Measurements from ENCODE around the gene RFX3. TPM values are rescaled to one million over a fixed set of nuclear protein-coding genes. Genes with fewer than 3 reads are reported as not detected.

RFX3 gene
- total RNA-seq, 2 donors from 2014 or later = 27.5 to 28.2 TPM

DNA sequence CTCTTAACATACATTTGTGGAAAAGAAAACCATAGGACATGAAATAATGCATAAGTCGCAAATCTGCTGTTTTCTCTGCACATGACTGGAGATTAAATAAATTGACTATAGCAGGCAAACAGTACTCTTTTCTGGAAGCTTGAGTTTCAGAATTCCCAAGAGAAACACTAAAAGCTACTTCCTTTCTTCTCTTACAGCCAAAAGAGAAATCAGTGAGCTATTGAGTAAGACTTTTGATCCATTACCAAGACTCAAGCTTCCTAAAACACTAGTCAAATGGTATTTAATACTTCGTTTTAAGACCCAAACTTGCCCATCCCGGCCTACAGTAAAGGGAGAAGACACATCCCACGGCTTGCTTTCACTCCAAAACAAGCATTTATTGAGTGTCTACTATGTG is 346.1 kb downstream of the RFX3 start:
- Histone ChIP-seq H3K9ac (ENCODE audit: extremely low read depth, low read length, poor library complexity, severe bottlenecking) (no peak overlapping the region), H3K9me3 (ENCODE audit: control insufficient read depth, low read length) (no peaks in the 10 kb centered on the region), H3K27ac (ENCODE audit: low read depth, low read length) (no peak overlapping the region), H3K27me3 (ENCODE audit: control insufficient read depth, insufficient read depth, low read length, poor library complexity, severe bottlenecking) (peaks cover 36% of the 10 kb centered on the region), H3K36me3 (ENCODE audit: control insufficient read depth, insufficient read depth, low read length) (no peaks in the 10 kb centered on the region), H3K4me3 (ENCODE audit: low read length) (no peak overlapping the region), H3K4me1 (ENCODE audit: control insufficient read depth, insufficient read depth, low read length) (no peaks in the 10 kb centered on the region)
- peaks cover 49% of the 10 kb centered on the region for H3K27me3 Mint-ChIP-seq (ENCODE audit: insufficient read depth)
- H3K4me3 Mint-ChIP-seq = no peak overlapping the region
- 90 to 93% methylated on average over 3 to 4 of the region's 4 CpGs for WGBS, 2 experiments (ENCODE audit: insufficient coverage in 1 of 2, insufficient read length in 1 of 2)
- H3K27ac Mint-ChIP-seq = no peak overlapping the region
- no peak for TF ChIP-seq CTCF (conservative IDR thresholded peaks at IDR 0.05)
- H3K36me3 Mint-ChIP-seq (ENCODE audit: low read depth) = no peaks in the 10 kb centered on the region
- H3K4me1 Mint-ChIP-seq = peaks cover 11% of the 10 kb centered on the region
- DNase-seq = no peak
- no peaks in the 10 kb centered on the region for H3K9me3 Mint-ChIP-seq

DNA sequence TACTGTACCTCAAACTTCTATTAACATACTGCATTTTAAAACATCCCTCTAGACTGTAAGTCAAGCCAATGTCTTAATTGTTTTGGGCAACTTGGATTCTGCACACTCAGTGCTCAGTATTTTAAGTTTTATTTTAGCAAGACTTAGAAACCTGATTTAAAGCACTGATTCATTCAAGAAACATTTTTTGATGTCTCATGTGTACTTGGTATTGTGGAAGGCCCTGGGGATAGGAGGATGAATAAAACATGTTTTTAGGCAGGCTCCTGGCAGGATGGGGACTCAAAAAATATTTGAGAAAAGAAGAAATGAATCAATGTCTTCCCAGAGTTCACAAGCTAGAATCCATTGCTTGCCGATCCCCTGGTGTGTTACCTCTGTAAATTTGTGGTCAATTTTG is 347.9 kb downstream of the RFX3 start:
- Mint-ChIP-seq H3K27me3 (ENCODE audit: insufficient read depth) (peaks cover 42% of the 10 kb centered on the region), H3K4me3 (no peak overlapping the region), H3K4me1 (peaks cover 11% of the 10 kb centered on the region), H3K9me3 (no peaks in the 10 kb centered on the region), H3K36me3 (ENCODE audit: low read depth) (no peaks in the 10 kb centered on the region), H3K27ac (no peak overlapping the region)
- 100% methylated on average over 1 of the region's 1 CpG; no CpG with 5 or more reads in 1 of the 2 experiments for WGBS, 2 experiments (ENCODE audit: insufficient coverage in 1 of 2, insufficient read length in 1 of 2)
- H3K9ac ChIP-seq (ENCODE audit: extremely low read depth, low read length, poor library complexity, severe bottlenecking) = no peak overlapping the region
- peaks cover 31% of the 10 kb centered on the region for H3K27me3 ChIP-seq (ENCODE audit: control insufficient read depth, insufficient read depth, low read length, poor library complexity, severe bottlenecking)
- no peak for DNase-seq
- H3K27ac ChIP-seq (ENCODE audit: low read depth, low read length) = no peak overlapping the region
- no peaks in the 10 kb centered on the region for H3K4me1 ChIP-seq (ENCODE audit: control insufficient read depth, insufficient read depth, low read length)
- TF ChIP-seq CTCF (conservative IDR thresholded peaks at IDR 0.05) = no peak
- no peaks in the 10 kb centered on the region for H3K36me3 ChIP-seq (ENCODE audit: control insufficient read depth, insufficient read depth, low read length)
- no peak overlapping the region for H3K4me3 ChIP-seq (ENCODE audit: low read length)
- no peaks in the 10 kb centered on the region for H3K9me3 ChIP-seq (ENCODE audit: control insufficient read depth, low read length)

- H3K4me3 Mint-ChIP-seq = no peak overlapping the region
- H3K36me3 ChIP-seq (ENCODE audit: control insufficient read depth, insufficient read depth, low read length) = no peaks in the 10 kb centered on the region
- no peak overlapping the region for H3K4me3 ChIP-seq (ENCODE audit: low read length)
- peaks cover 25% of the 10 kb centered on the region for H3K27me3 ChIP-seq (ENCODE audit: control insufficient read depth, insufficient read depth, low read length, poor library complexity, severe bottlenecking)
- H3K36me3 Mint-ChIP-seq (ENCODE audit: low read depth) = no peaks in the 10 kb centered on the region
- peaks cover 11% of the 10 kb centered on the region for H3K4me1 Mint-ChIP-seq
- no peaks in the 10 kb centered on the region for H3K9me3 ChIP-seq (ENCODE audit: control insufficient read depth, low read length)
- no peak overlapping the region for H3K9ac ChIP-seq (ENCODE audit: extremely low read depth, low read length, poor library complexity, severe bottlenecking)
- no peak overlapping the region for H3K27ac Mint-ChIP-seq
- WGBS, 2 experiments (ENCODE audit: insufficient coverage in 1 of 2, insufficient read length in 1 of 2) = 72 to 81% methylated on average over 4 of the region's 4 CpGs
- TF ChIP-seq CTCF (conservative IDR thresholded peaks at IDR 0.05) = no peak
- H3K27me3 Mint-ChIP-seq (ENCODE audit: insufficient read depth) = peaks cover 35% of the 10 kb centered on the region
- no peak for DNase-seq
- H3K4me1 ChIP-seq (ENCODE audit: control insufficient read depth, insufficient read depth, low read length) = no peaks in the 10 kb centered on the region
- H3K27ac ChIP-seq (ENCODE audit: low read depth, low read length) = no peak overlapping the region
- H3K9me3 Mint-ChIP-seq = no peaks in the 10 kb centered on the region
Observed at GRCh38 chr9:3177146-3177761, 348.5 kb downstream of the RFX3 start.
